ENCODE results near the gene ESYT2. TPM values are rescaled to one million over a fixed set of nuclear protein-coding genes. Genes with fewer than 3 reads are reported as not detected.

ESYT2 gene
- total and polyA plus RNA-seq, 4 donors, result 4.9 to 31.7 (median 17.2) TPM

- no peak overlapping the region for H3K27ac ChIP-seq (ENCODE audit: low read depth in 1 of 2, low read length in 2 of 2)
- TF ChIP-seq MAX (IDR thresholded peaks at IDR 0.05) (no peak), RAD21 (IDR thresholded peaks at IDR 0.05) (no peak), JUND (IDR thresholded peaks at IDR 0.05) (no peak), YY1 (IDR thresholded peaks at IDR 0.05) (no peak), SP1 (IDR thresholded peaks at IDR 0.05) (no peak), EGR1 (IDR thresholded peaks at IDR 0.05; ENCODE audit: low read depth in 2 of 2) (no peak), GABPA (IDR thresholded peaks at IDR 0.05 in 1 of 2, conservative IDR thresholded peaks at IDR 0.05 in 1 of 2) (no peak), REST (IDR thresholded peaks at IDR 0.05) (no peak)
- no peak for DNase-seq (ENCODE audit: low spot score)
- H3K9me3 ChIP-seq (ENCODE audit: control insufficient read depth in 4 of 4, low read length in 3 of 4), result peaks cover 0 to 2% (median 0%) of the 10 kb centered on the region in 4 donors
- peaks cover 0 to 33% (median 28%) of the 10 kb centered on the region in 4 donors for H3K36me3 ChIP-seq (ENCODE audit: control insufficient read depth in 4 of 4, insufficient read depth in 3 of 4, low read depth in 1 of 4, low read length in 3 of 4)
- 90% methylated on average over 17 of the region's 17 CpGs for WGBS
- no peaks in the 10 kb centered on the region for H3K4me1 ChIP-seq (ENCODE audit: control insufficient read depth in 4 of 4, insufficient read depth in 4 of 4, low read length in 3 of 4)
- no peaks in the 10 kb centered on the region for H3K27me3 ChIP-seq (ENCODE audit: control insufficient read depth in 4 of 4, insufficient read depth in 4 of 4, low read length in 3 of 4)
- H3K9ac ChIP-seq (ENCODE audit: low read depth in 1 of 2, low read length in 2 of 2), result no peak overlapping the region
- no peak overlapping the region for H3K4me3 ChIP-seq (ENCODE audit: low read depth in 1 of 3, low read length in 3 of 3)
Observed at GRCh38 chr7:158781974-158782664, 47.2 kb downstream of the ESYT2 start.

- WGBS, result 96% methylated on average over 23 of the region's 23 CpGs
- Histone ChIP-seq H3K9me3 (ENCODE audit: control insufficient read depth in 4 of 4, low read length in 3 of 4) (peaks cover 0 to 2% (median 0%) of the 10 kb centered on the region in 4 donors), H3K4me1 (ENCODE audit: control insufficient read depth in 4 of 4, insufficient read depth in 4 of 4, low read length in 3 of 4) (no peaks in the 10 kb centered on the region), H3K27me3 (ENCODE audit: control insufficient read depth in 4 of 4, insufficient read depth in 4 of 4, low read length in 3 of 4) (no peaks in the 10 kb centered on the region), H3K36me3 (ENCODE audit: control insufficient read depth in 4 of 4, insufficient read depth in 3 of 4, low read depth in 1 of 4, low read length in 3 of 4) (peaks cover 0 to 35% (median 23%) of the 10 kb centered on the region in 4 donors), H3K27ac (ENCODE audit: low read depth in 1 of 2, low read length in 2 of 2) (no peak overlapping the region), H3K9ac (ENCODE audit: low read depth in 1 of 2, low read length in 2 of 2) (no peak overlapping the region), H3K4me3 (ENCODE audit: low read depth in 1 of 3, low read length in 3 of 3) (no peak overlapping the region)
- no peak for TF ChIP-seq YY1 (IDR thresholded peaks at IDR 0.05)
- TF ChIP-seq NR2F2 (IDR thresholded peaks at IDR 0.05), result no peak
- no peak for TF ChIP-seq REST (IDR thresholded peaks at IDR 0.05)
- no peak for TF ChIP-seq MAX (IDR thresholded peaks at IDR 0.05)
- TF ChIP-seq FOXA1 (IDR thresholded peaks at IDR 0.05), result no peak
- TF ChIP-seq RAD21 (IDR thresholded peaks at IDR 0.05), result no peak
- TF ChIP-seq RXRA (IDR thresholded peaks at IDR 0.05), result no peak
- no peak for TF ChIP-seq FOXA2 (IDR thresholded peaks at IDR 0.05)
- DNase-seq (ENCODE audit: low spot score), result no peak
Observed at GRCh38 chr7:158781217-158781973, 47.9 kb downstream of the ESYT2 start.
